Osteoblast (primary cell): ENCODE measurements around the gene MT3. TPM values are rescaled to one million over a fixed set of nuclear protein-coding genes. Genes with fewer than 3 reads are reported as not detected.

Source experiments
- DNase-seq: peaks from one replicate; pipeline ENCODE4 v3.0.0; 2011; ENCODE audit warnings: low spot score, mixed read lengths; ENCODE audit not compliant: insufficient read length; ENCODE audit errors: missing footprints
- H2AFZ ChIP-seq: 2 replicates; pipeline ENCODE4 v1.6.0; 2011; ENCODE audit warnings: mild to moderate bottlenecking, low read length
- H3K27ac ChIP-seq: 2 replicates; pipeline ENCODE4 v1.5.1; 2011; ENCODE audit warnings: mild to moderate bottlenecking, low read depth, low read length, moderate library complexity
- H3K27me3 ChIP-seq: 2 replicates; pipeline ENCODE4 v1.6.0; 2012; ENCODE audit warnings: mild to moderate bottlenecking, control low read depth, inconsistent platforms, low read length, moderate library complexity; ENCODE audit not compliant: insufficient read depth
- H3K36me3 ChIP-seq: 2 replicates; pipeline ENCODE4 v1.5.1; 2011; ENCODE audit warnings: mild to moderate bottlenecking, low read length, control low read depth, moderate library complexity; ENCODE audit not compliant: insufficient read depth
- H3K4me1 ChIP-seq: 2 replicates; pipeline ENCODE4 v1.5.1; 2011; ENCODE audit warnings: mild to moderate bottlenecking, low read length, control low read depth, moderate library complexity; ENCODE audit not compliant: insufficient read depth
- H3K4me2 ChIP-seq: 2 replicates; pipeline ENCODE4 v1.6.0; 2011; ENCODE audit warnings: mild to moderate bottlenecking, low read length; ENCODE audit not compliant: insufficient read depth
- H3K4me3 ChIP-seq: fragments of 200-600 bp; sonication (generic); 3 replicates; pipeline ENCODE4 v1.5.1; 2012; ENCODE audit warnings: mild to moderate bottlenecking, low read length, inconsistent platforms; ENCODE audit not compliant: insufficient read depth
- H3K79me2 ChIP-seq: 2 replicates; pipeline ENCODE4 v1.6.0; 2012; ENCODE audit warnings: mild to moderate bottlenecking, low read length, control low read depth, inconsistent platforms; ENCODE audit not compliant: insufficient read depth
- H3K9me3 ChIP-seq: 2 replicates; pipeline ENCODE4 v1.5.1; 2011; ENCODE audit warnings: low read depth, low read length, control low read depth
- H4K20me1 ChIP-seq: 2 replicates; pipeline ENCODE4 v1.6.0; 2012; ENCODE audit warnings: mild to moderate bottlenecking, low read length, control low read depth; ENCODE audit not compliant: insufficient read depth
- total RNA-seq: library from RNA; depleted of rRNA; stranded (reverse); fragments of >200 nt; gene quantifications from 2 replicates; pipeline ENCODE4 v1.2.3, GENCODE V29; 2012
- TF ChIP-seq, protein P1 (sequence below): IDR thresholded peaks from 2 replicates; pipeline ENCODE4 v1.5.1; 2011; ENCODE audit warnings: mild to moderate bottlenecking, low read depth, low read length, moderate library complexity; ENCODE audit errors: extremely low read depth

MT3 gene
- not detected in 2 replicates for total RNA-seq

DNA sequence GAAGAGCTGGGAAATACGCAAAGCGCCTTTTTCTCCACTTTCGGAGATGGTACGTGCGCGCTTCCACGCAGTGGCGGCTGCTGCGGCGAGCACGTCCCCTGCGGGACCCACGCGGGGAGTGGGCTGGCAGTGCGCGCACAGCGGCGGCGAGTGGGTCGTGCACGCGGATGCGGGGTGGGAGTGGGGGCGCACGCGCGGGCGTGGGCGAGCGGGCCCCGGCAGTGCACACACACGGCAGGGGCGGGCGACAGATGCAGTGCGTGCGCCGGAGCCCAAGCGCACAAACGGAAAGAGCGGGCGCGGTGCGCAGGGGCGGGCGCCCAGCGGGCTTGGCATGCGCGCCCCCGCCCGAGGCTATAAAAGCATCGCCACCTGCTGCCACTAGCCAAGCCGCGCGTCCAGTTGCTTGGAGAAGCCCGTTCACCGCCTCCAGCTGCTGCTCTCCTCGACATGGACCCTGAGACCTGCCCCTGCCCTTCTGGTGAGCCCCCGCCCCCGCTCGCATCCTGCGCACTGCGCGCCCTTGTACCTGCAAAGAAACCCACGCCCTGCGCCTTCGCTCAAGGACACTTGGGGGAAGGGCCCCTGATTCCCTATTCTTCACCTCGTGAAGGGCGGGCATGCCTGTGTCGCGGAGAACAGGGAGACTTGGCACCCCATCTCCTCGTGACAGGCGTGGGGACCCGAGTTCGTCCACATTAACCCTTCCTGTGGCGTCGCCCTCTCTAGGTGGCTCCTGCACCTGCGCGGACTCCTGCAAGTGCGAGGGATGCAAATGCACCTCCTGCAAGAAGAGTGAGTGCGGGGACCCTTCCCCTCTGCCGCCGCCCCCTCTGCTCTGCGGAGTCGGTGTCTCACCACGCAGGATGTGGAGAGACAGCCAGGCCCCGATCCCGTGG is at the start of gene MT3:
Gene MT3, plus strand, starts transcription at position 388 of the 899 bp plus-strand sequence. Its CDS starts 63 bp downstream, at position 451.
- no peak within 1 kb of the TSS for H2AFZ ChIP-seq
- no peak within 1 kb of the TSS for H3K27ac ChIP-seq
- H3K4me2 ChIP-seq = peak within 1 kb of the TSS; percentile 63
- H3K27me3 ChIP-seq = peaks cover 50% of the 10 kb centered on the region
- H4K20me1 ChIP-seq = no peaks in the 10 kb centered on the region
- H3K4me1 ChIP-seq = no peaks in the 10 kb centered on the region
- peak within 1 kb of the TSS; percentile 54 for H3K4me3 ChIP-seq
- TF ChIP-seq, protein P1, sequence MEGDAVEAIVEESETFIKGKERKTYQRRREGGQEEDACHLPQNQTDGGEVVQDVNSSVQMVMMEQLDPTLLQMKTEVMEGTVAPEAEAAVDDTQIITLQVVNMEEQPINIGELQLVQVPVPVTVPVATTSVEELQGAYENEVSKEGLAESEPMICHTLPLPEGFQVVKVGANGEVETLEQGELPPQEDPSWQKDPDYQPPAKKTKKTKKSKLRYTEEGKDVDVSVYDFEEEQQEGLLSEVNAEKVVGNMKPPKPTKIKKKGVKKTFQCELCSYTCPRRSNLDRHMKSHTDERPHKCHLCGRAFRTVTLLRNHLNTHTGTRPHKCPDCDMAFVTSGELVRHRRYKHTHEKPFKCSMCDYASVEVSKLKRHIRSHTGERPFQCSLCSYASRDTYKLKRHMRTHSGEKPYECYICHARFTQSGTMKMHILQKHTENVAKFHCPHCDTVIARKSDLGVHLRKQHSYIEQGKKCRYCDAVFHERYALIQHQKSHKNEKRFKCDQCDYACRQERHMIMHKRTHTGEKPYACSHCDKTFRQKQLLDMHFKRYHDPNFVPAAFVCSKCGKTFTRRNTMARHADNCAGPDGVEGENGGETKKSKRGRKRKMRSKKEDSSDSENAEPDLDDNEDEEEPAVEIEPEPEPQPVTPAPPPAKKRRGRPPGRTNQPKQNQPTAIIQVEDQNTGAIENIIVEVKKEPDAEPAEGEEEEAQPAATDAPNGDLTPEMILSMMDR = no peak
- H3K9me3 ChIP-seq = no peaks in the 10 kb centered on the region
- no peak for DNase-seq
- no peaks in the 10 kb centered on the region for H3K79me2 ChIP-seq
- no peaks in the 10 kb centered on the region for H3K36me3 ChIP-seq

DNA sequence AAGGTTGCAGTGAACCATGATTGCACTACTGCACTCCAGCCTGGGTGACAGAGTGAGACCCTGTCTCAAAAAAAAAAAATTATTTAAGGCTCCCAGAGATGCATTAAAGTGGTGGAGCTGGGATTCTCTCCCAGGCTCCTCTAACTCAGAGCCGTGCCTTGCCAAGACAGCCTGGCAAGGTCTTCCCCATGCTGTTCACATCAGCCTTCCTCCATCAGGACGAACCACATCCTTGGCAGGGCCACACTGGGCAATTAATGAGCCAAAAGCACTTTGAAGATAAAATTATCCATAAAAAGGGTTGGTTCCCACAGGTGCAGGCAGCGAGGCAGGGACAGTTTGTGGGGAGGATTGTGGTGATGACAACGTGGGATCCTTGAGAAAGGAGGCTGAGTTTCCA is 49.7 kb upstream of the MT3 start:
- Histone ChIP-seq H3K27ac (no peak overlapping the region), H3K4me1 (no peaks in the 10 kb centered on the region), H3K36me3 (no peaks in the 10 kb centered on the region), H3K9me3 (no peaks in the 10 kb centered on the region), H2AFZ (peak overlapping the region; percentile 51), H3K27me3 (peaks cover 10% of the 10 kb centered on the region), H3K4me3 (no peak overlapping the region), H3K4me2 (no peak overlapping the region), H3K79me2 (no peaks in the 10 kb centered on the region), H4K20me1 (no peaks in the 10 kb centered on the region)
- no peak for DNase-seq
- TF ChIP-seq, protein P1 = no peak

DNA sequence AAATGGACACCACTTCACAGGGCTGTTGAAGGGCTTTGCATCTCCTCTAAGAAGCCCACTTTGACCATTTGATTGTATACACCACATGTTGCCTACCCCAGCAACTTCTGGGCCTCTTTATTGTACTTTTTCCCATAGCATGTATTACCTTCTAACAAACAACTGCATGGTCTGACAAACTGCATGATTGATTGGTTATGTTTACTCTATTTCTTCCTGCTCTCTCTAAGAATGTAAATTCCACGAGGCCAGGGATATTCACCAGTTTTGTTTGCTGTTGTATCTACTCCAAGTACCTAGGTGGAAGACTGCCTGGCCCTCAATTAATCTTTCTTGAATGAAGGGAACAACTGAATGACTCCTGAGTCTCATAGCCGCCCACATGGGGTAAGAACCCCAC is 47.3 kb upstream of the MT3 start:
- Histone ChIP-seq H3K4me2 (no peak overlapping the region), H4K20me1 (no peaks in the 10 kb centered on the region), H2AFZ (no peak overlapping the region), H3K27ac (no peak overlapping the region), H3K27me3 (peaks cover 5% of the 10 kb centered on the region), H3K9me3 (no peaks in the 10 kb centered on the region), H3K4me1 (no peaks in the 10 kb centered on the region), H3K79me2 (no peaks in the 10 kb centered on the region), H3K4me3 (no peak overlapping the region), H3K36me3 (no peaks in the 10 kb centered on the region)
- TF ChIP-seq, protein P1 = no peak
- DNase-seq = no peak

DNA sequence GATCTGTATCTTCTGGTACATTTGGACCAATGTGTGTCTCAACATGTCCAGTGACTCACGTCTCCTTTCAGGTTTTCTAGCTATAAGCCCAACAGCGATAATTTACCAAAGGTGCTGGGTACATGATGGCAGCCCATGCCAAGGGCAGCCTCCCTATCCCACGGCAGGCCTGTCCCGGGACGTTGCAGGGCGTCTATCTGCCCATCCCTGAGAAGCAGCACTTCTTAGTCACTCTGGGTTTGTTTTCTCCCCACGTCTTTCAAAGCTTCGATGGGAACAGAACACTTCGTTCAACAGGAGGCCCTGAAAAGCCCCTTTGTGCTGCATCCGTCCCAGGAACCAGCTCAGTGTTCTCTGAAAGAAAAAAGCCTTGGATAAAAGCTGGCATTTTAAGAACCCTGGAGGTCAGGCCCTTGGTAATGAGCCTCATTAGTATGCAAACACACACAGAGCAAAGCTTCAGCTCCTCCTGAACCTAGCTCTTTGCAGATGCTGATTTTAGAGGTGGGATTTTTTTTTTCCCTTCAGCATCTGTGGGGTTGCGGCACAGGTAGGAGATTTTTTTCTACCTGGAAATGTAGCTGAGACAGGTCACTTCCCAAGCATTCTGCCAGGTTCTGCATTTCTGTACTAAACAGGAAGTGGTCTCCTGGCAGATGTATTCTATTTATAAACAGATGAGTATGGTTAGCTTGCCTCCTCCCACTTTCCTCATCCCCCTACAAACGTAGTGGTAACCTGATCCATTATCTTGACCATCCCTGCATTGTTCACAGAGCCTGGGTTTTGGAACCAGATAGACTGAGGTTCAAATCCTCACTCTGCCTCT is 42.0 kb upstream of the MT3 start:
- no peaks in the 10 kb centered on the region for H3K36me3 ChIP-seq
- TF ChIP-seq, protein P1 = no peak
- H3K4me2 ChIP-seq = no peak overlapping the region
- no peak for DNase-seq
- H4K20me1 ChIP-seq = no peaks in the 10 kb centered on the region
- no peak overlapping the region for H3K27ac ChIP-seq
- no peaks in the 10 kb centered on the region for H3K9me3 ChIP-seq
- no peak overlapping the region for H3K4me3 ChIP-seq
- no peaks in the 10 kb centered on the region for H3K4me1 ChIP-seq
- peak overlapping the region; percentile 60 for H2AFZ ChIP-seq
- H3K79me2 ChIP-seq = no peaks in the 10 kb centered on the region
- peaks cover 2% of the 10 kb centered on the region for H3K27me3 ChIP-seq
